ENCODE data around the gene SLC35D1.

Gene SLC35D1

GRCh38 chr1:67020304-67020703 lies 33.6 kb downstream of the SLC35D1 start:
- H3K36me3 Mint-ChIP-seq: peaks cover 39% of the 10 kb centered on the region
- H3K27me3 Mint-ChIP-seq: no peaks in the 10 kb centered on the region
- H3K4me1 Mint-ChIP-seq (ENCODE audit: low read depth): peaks cover 2% of the 10 kb centered on the region
- no peaks in the 10 kb centered on the region for H3K9me3 Mint-ChIP-seq (ENCODE audit: low read depth)
- no peak overlapping the region for H3K4me3 Mint-ChIP-seq
- H3K27ac Mint-ChIP-seq: no peak overlapping the region

GRCh38 chr1:67019600-67020136 lies 34.3 kb downstream of the SLC35D1 start:
- no peaks in the 10 kb centered on the region for H3K27me3 Mint-ChIP-seq
- H3K36me3 Mint-ChIP-seq: peaks cover 32% of the 10 kb centered on the region
- H3K27ac Mint-ChIP-seq: no peak overlapping the region
- H3K4me1 Mint-ChIP-seq (ENCODE audit: low read depth): peaks cover 2% of the 10 kb centered on the region
- no peak overlapping the region for H3K4me3 Mint-ChIP-seq
- H3K9me3 Mint-ChIP-seq (ENCODE audit: low read depth): no peaks in the 10 kb centered on the region

GRCh38 chr1:67019121-67019520 lies 34.8 kb downstream of the SLC35D1 start:
- no peak overlapping the region for H3K27ac Mint-ChIP-seq
- no peaks in the 10 kb centered on the region for H3K9me3 Mint-ChIP-seq (ENCODE audit: low read depth)
- peaks cover 2% of the 10 kb centered on the region for H3K4me1 Mint-ChIP-seq (ENCODE audit: low read depth)
- no peak overlapping the region for H3K4me3 Mint-ChIP-seq
- H3K36me3 Mint-ChIP-seq: peaks cover 32% of the 10 kb centered on the region
- H3K27me3 Mint-ChIP-seq: no peaks in the 10 kb centered on the region

- Mint-ChIP-seq H3K9me3 (ENCODE audit: low read depth) (no peaks in the 10 kb centered on the region), H3K4me3 (no peak overlapping the region), H3K4me1 (ENCODE audit: low read depth) (peaks cover 4% of the 10 kb centered on the region), H3K27ac (no peak overlapping the region), H3K27me3 (no peaks in the 10 kb centered on the region), H3K36me3 (peaks cover 32% of the 10 kb centered on the region)
These were observed 35.4 kb downstream of the SLC35D1 start for GRCh38 chr1:67018574-67018973.

GRCh38 chr1:67013573-67013972 lies 40.4 kb downstream of the SLC35D1 start:
- no peaks in the 10 kb centered on the region for H3K9me3 Mint-ChIP-seq (ENCODE audit: low read depth)
- peak overlapping the region; percentile 46 for H3K27ac Mint-ChIP-seq
- no peaks in the 10 kb centered on the region for H3K27me3 Mint-ChIP-seq
- peaks cover 4% of the 10 kb centered on the region for H3K4me1 Mint-ChIP-seq (ENCODE audit: low read depth)
- H3K4me3 Mint-ChIP-seq: no peak overlapping the region
- peaks cover 14% of the 10 kb centered on the region for H3K36me3 Mint-ChIP-seq

GRCh38 chr1:67009792-67010191 lies 44.2 kb downstream of the SLC35D1 start:
- Mint-ChIP-seq H3K4me1 (ENCODE audit: low read depth) (peaks cover 7% of the 10 kb centered on the region), H3K9me3 (ENCODE audit: low read depth) (no peaks in the 10 kb centered on the region), H3K4me3 (no peak overlapping the region), H3K27ac (no peak overlapping the region), H3K27me3 (no peaks in the 10 kb centered on the region), H3K36me3 (peaks cover 11% of the 10 kb centered on the region)

GRCh38 chr1:67005068-67005467 lies 48.9 kb downstream of the SLC35D1 start:
- Mint-ChIP-seq H3K27me3 (no peaks in the 10 kb centered on the region), H3K9me3 (ENCODE audit: low read depth) (no peaks in the 10 kb centered on the region), H3K4me1 (ENCODE audit: low read depth) (peaks cover 16% of the 10 kb centered on the region), H3K4me3 (no peak overlapping the region), H3K27ac (peak overlapping the region; percentile 35), H3K36me3 (peaks cover 17% of the 10 kb centered on the region)

- no peak overlapping the region for H3K27ac Mint-ChIP-seq
- H3K9me3 Mint-ChIP-seq (ENCODE audit: low read depth): no peaks in the 10 kb centered on the region
- no peaks in the 10 kb centered on the region for H3K27me3 Mint-ChIP-seq
- peaks cover 21% of the 10 kb centered on the region for H3K4me1 Mint-ChIP-seq (ENCODE audit: low read depth)
- no peak overlapping the region for H3K4me3 Mint-ChIP-seq
- peaks cover 14% of the 10 kb centered on the region for H3K36me3 Mint-ChIP-seq
These were observed 49.8 kb downstream of the SLC35D1 start for GRCh38 chr1:67004176-67004575.

- peak overlapping the region; percentile 56 for H3K27ac Mint-ChIP-seq
- H3K4me1 Mint-ChIP-seq (ENCODE audit: low read depth): peaks cover 26% of the 10 kb centered on the region
- H3K36me3 Mint-ChIP-seq: peaks cover 10% of the 10 kb centered on the region
- H3K9me3 Mint-ChIP-seq (ENCODE audit: low read depth): no peaks in the 10 kb centered on the region
- H3K4me3 Mint-ChIP-seq: no peak overlapping the region
- no peaks in the 10 kb centered on the region for H3K27me3 Mint-ChIP-seq
These were observed 52.1 kb downstream of the SLC35D1 start for GRCh38 chr1:67001682-67002425.

- Mint-ChIP-seq H3K27me3 (no peaks in the 10 kb centered on the region), H3K4me1 (ENCODE audit: low read depth) (peaks cover 34% of the 10 kb centered on the region), H3K4me3 (no peak overlapping the region), H3K9me3 (ENCODE audit: low read depth) (no peaks in the 10 kb centered on the region), H3K27ac (peak overlapping the region; percentile 52), H3K36me3 (peaks cover 10% of the 10 kb centered on the region)
These were observed 54.1 kb downstream of the SLC35D1 start for GRCh38 chr1:66999640-67000400.

GRCh38 chr1:66998972-66999371 lies 55.0 kb downstream of the SLC35D1 start:
- Mint-ChIP-seq H3K4me1 (ENCODE audit: low read depth) (peaks cover 34% of the 10 kb centered on the region), H3K36me3 (peaks cover 10% of the 10 kb centered on the region), H3K27me3 (no peaks in the 10 kb centered on the region), H3K4me3 (no peak overlapping the region), H3K27ac (peak overlapping the region; percentile 13), H3K9me3 (ENCODE audit: low read depth) (no peaks in the 10 kb centered on the region)

- H3K27ac Mint-ChIP-seq: peak overlapping the region; percentile 35
- no peaks in the 10 kb centered on the region for H3K9me3 Mint-ChIP-seq (ENCODE audit: low read depth)
- peaks cover 2% of the 10 kb centered on the region for H3K36me3 Mint-ChIP-seq
- no peaks in the 10 kb centered on the region for H3K27me3 Mint-ChIP-seq
- peaks cover 22% of the 10 kb centered on the region for H3K4me1 Mint-ChIP-seq (ENCODE audit: low read depth)
- no peak overlapping the region for H3K4me3 Mint-ChIP-seq
These were observed 57.8 kb downstream of the SLC35D1 start for GRCh38 chr1:66996018-66996682.

- Mint-ChIP-seq H3K27ac (no peak overlapping the region), H3K36me3 (peaks cover 2% of the 10 kb centered on the region), H3K4me3 (no peak overlapping the region), H3K4me1 (ENCODE audit: low read depth) (peaks cover 10% of the 10 kb centered on the region), H3K9me3 (ENCODE audit: low read depth) (no peaks in the 10 kb centered on the region), H3K27me3 (no peaks in the 10 kb centered on the region)
These were observed 60.9 kb downstream of the SLC35D1 start for GRCh38 chr1:66993076-66993475.

- H3K27ac Mint-ChIP-seq: no peak overlapping the region
These were observed 68.1 kb downstream of the SLC35D1 start for GRCh38 chr1:66985835-66986234.

GRCh38 chr1:66984491-66984890 lies 69.5 kb downstream of the SLC35D1 start:
- peak overlapping the region; percentile 50 for H3K27ac Mint-ChIP-seq
- peaks cover 31% of the 10 kb centered on the region for H3K4me1 Mint-ChIP-seq (ENCODE audit: low read depth)
- H3K9me3 Mint-ChIP-seq (ENCODE audit: low read depth): no peaks in the 10 kb centered on the region
- no peak overlapping the region for H3K4me3 Mint-ChIP-seq
- peaks cover 10% of the 10 kb centered on the region for H3K36me3 Mint-ChIP-seq
- no peaks in the 10 kb centered on the region for H3K27me3 Mint-ChIP-seq

More at GRCh38 chr1:66985835-66986234, 68.1 kb downstream of the SLC35D1 start:
- H3K4me1 Mint-ChIP-seq (ENCODE audit: low read depth): peaks cover 27% of the 10 kb centered on the region
- H3K4me3 Mint-ChIP-seq: no peak overlapping the region
- no peaks in the 10 kb centered on the region for H3K9me3 Mint-ChIP-seq (ENCODE audit: low read depth)
- H3K27me3 Mint-ChIP-seq: no peaks in the 10 kb centered on the region
- peaks cover 10% of the 10 kb centered on the region for H3K36me3 Mint-ChIP-seq
